Stimulated activated CD4-positive, alpha-beta T cell treated with anti-CD3 and anti-CD28 coated beads, TNF-alpha, amount 100 ng/mL, for 48 hours (primary cell): ENCODE results near the gene SGTA.
"Not testable (repeated sequence)": the region's sequence is repeated elsewhere in the genome, so short reads cannot be mapped to it uniquely, and the experiment has no call there.

Experiments used
- DNase-seq, 3 donors: peaks; one replicate each; pipeline ENCODE4 v3.0.0-alpha.2; 2020; ENCODE audit warnings: low read depth in 3 of 3

The SGTA gene

DNA sequence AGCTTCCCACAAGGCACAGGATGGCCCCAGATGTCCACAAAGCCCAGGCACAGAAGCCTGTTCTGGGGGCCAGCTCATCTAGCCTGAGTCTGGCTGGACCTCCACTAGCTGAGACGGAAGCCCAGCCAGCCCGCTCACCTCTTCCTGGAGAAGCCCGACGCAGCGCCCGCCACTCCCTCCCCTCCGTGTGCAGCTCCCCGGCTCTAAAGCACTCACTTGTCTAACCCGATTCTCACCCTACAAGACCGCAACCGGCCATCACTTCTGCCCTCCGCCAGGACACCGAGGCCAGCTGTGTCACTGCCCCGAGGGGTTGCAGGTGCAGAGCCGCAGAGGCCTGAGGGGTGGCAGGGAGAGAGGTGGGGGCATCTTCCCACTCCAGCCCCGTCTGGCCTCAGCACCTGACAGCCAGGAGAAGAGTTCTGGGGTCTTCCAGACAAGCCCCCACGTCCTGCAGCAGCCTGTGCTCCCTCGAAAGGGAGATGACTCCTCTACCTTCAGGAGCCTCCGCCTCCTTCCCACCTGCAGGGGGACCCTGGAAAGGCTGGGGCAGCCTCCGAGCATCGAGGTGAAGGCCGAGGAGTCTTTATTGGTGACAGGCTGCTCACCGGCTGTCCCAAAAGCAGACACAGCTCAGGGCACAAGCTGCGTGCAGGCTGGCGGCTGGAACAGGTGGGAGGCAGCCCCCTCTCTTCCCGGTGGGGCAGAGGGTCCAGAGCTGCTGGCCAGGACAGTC, 56.0 kb downstream of the SGTA start:
- no peak for DNase-seq

DNA sequence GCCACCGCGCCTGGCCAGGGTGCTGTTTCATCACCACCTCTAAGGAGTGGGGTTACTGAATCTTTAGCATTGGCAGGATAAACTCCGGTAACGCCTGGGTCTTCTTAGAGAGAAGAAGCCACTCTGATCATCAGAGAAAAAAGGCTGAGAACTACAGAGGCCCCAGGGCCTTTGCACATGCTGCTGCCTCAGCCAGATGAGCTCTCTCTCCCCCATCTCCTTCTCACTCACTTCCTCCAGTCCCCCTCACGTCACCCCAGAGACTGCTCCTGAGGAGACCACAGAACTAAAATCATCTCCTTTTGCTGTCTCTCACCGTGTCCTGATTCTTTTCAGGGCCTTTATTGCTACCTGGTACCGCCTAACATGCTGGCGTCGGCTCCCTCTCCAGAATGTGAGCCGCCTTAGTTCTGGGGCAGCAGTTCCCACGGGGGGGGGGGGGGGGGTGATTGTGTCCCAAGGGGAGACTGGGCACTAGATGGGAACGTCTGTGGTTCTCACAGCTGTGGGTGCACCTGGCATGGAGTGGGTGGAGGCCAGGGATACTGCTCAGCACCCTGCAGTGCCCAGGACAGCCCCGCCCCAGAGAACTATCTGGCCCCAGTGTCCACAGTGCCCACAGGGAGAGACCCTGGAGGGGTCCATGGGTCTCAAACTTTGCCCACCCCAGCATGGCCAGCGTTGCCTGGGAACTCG, 56.8 kb downstream of the SGTA start:
- DNase-seq, result no peak

DNA sequence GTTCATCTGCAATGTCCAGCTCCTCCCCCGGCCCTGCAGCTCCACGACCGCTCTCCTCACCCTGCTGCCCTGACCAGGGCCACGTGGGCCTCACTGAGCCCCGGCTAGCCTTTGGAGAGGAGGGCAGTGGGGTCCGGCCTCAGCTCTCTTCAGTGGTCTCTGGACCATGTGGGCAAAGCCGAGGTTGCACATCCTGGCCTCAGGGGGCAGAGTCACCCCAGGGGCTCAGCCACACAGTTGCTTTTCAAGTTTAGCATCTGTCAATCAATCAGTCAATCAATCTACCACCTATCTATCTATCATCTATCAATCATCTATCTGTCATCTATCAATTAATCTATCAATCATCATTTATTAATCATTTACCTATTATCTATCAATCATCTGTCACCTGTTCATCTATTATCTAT, 58.9 kb downstream of the SGTA start:
- no peak for DNase-seq

DNA sequence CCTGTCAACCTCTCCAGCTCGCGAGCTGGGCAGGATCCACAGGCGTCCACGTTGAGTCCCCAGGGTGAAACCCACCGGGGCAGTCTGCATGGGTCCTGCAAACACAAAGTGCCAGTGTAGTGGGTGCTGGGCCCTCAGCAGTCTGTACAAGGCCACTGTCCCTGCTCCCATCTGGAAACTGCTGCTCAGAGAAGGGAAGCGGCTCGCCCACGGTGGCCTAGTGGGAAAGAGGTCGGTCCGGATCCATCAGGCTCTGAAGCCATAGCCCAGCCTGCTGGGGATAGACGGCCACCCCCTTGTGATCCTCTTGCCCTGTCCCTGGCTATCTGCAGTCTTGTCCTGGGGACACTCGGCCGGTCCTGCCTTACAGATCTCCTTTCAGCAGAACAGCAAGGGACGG, 59.3 kb downstream of the SGTA start:
- DNase-seq, result no peak

DNA sequence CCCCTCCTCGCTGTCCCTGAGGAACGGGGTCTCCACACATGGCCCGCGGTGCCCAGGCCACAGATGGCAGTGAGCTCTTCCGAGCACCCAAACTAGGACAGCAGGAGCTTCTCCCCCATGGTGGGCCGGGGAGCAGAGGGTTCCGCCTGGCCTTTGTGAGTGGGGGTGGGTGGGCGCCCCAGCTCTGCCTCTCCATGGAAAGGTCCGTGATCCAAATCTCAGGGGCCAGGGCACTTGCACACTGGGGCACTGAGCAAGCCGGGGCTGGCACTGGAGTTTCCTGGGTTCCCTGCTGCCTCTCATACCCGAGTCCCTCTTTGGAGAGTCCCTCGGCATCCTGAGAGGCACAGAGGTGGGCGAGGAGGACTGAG, 59.7 kb downstream of the SGTA start:
- no peak for DNase-seq

GRCh38 chr19:2722541-2723344, 60.3 kb downstream of the SGTA start:
- no peak for DNase-seq

DNA sequence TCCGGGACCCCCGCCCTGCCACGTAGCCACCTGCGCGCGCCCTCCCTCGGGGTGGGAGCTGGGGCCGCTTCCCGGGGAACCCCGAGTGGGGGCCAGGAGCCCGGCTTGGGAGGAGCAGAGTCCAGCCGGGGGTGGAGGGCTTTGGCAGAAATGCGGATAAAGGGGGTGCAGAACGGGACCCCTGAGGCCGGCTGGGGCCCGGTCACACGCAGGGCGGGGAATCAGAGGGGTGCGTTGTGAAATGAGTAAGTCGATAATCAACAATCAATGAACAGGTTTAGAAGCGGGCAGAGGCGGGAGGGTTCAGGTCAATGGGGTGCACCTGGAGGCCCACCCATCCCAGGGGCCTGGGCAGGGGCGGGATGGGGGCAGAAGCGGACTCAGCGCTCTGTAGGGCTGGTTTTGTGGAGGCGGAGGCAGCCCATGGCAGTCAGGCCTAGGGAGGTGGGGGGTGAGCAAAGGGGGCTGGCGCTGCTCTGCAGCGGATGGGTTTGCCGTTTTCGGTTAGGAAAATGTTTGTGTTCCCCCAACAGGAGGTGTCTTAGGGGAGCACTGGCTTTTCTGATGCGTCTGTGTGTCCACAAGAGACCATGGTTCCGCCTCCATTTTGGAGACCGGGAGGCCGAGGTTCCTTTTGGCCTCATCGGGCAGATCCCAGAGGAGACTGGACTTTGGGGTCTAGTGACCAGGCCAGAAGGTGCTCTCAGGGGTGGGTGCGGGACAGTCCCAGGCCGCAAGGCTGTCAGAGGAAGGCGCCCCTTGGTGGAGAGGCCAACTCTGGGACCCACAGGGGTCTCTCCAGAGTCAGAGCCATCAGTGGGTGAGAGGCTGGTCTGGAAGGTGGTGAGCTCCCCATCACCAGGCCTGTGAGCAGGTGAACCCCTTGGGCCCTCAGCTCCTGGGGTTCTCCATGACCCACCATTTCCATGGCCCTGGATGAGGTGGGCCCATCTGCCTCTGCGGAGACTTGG, 61.2 kb downstream of the SGTA start:
- no peak for DNase-seq

DNA sequence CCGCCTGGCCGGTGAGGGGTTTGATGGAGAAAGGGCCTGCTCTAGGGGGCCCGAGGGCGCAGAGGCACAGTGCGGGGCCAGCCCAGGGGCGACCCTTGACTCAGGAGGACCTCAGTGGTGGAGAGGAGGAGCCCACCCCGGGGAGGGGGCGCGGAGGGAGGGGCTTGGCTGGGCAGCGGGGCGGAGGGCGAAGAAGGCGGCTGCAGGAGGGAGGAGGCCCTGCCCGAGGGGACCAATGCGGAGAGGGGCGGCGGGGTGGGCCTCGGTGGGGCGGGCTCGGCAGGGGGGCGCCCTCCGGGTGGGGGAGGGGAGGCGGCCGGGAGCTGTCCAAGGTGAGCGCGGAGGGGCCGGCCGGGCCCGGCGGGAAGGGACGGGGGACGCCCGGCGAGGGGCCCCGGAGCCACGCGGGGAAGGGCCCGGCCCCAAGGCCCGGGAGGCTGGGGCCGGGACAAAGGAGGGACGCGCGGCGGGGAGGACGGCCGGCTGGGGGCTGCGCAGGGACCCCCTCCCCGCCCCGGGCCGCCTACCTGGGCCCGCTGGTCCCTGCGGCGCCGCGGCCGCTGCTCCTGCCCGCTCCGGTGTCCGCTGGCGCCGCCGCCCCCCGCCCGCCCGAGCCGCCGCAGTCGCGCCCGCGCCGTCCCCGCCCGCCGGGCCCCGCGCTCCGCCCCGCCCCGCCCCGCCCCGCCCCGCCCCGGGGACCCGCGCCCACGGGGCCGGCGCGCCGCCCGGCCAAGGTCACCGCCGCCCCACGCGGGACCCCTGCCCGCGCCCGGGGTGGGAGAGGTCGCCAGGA, 62.1 kb downstream of the SGTA start, which contains the start of gene DIRAS1:
Gene DIRAS1, minus strand, starts transcription at position 596 of the 793 bp plus-strand sequence. CDS start 3,566 bp downstream, outside the sequence.
- DNase-seq, result no peak

DNA sequence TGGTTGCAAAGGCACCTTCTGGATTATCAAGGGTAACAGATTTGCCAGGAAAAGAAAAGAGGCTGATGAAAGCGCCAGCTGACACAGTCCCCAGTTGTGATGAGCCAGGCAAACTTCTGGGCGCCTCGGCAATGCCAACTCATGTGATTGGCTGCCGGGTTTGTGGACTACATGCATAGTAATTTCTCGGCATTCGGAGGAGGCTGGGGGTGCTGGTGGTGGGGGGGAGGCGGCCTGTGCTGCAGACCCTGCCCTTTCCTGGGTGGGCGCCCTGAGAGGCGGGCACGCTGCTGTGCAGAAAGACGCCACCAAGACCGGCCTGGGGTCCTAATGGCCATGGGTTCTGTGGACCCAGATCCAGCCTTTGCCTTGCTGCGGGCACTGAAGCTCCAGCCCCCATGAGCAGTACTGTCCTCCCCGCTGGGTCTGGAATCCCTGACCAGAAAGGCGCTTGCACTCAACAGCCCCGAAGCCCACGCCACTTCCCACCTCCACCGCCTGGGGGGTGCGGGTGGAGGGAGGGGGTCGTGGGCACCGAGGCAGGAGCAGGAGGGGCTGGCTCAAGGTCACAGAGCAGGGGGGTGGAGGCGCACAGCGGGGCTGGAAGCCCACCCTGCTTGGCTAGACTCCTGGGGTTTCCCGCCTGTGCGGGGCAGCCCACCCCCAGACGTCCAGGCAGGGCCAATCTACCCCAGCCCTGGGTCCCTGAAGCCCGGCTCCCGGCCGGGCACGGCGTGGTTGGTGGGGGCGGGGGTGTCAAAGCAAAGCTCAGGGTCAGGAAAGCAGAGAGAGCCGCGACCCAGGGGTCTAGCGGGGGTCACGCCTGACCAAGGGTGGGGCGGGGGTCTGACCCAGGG, 62.9 kb downstream of the SGTA start:
- DNase-seq, result no peak

DNA sequence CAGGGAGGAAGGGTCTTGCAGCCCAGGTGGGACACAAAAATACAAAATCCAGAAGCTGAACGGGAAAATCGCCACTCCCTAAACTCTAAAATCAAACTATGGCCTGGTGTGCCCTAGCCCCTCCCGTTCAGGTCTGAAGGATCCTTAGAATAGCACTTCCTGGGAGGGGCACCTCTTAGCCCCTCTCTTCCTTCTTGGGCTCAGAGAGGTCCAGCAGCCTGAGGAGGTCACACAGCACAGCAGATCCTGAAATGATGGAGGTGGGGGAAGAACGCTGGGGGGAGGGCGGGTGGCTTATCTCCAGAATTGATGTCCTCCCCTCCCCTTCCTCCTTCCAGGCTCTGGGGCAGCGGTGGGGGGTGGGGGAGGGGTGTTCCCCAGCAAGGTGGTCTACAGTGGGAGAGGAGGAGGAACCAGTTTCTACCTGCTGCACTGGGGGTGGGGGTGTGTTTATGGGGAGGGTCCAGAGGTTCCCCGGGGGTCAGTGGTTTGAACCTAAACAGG, 63.8 kb downstream of the SGTA start:
- no peak for DNase-seq

DNA sequence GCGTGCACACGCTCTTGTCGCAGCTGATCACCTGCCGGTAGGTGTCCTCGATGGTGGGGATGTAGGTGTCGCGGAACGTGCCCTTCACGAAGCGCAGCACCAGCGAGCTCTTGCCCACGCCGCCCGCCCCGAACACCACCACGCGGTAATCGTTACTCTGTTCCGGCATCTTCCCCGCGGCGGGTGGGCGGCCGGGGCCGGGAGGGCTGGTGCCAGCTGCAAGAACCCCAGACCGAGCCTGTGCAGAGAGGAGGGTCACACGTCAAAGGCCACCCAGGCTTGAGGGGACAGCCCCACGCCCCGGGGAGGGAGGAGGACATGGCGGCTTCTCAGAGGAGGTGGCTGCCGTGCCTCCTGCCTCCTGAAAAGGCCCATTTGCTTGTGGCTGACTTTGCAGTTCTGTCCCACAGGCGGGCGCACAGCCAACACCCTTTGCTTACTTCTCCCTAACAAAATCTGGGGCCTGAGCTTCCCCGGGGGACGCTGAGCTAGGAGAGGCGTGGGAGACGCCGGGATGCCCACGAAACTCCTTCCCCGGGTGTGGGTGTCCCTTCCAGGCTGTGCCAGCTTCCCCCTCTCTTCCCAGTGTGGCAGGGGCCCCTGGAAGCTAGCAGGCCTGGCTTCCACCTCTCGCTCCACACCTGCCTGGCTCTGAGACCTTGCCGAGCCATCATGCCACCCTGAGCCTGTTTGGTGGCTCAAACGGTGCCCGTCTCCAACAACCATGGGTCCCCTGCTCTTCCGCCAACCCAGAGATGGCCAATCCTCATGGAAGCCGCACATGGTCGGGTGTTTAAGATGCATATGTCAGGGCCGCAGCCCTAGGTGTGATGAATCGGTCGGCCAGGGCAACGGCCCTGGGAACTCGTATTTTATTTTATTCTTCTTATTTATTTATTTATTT, 65.2 kb downstream of the SGTA start:
- no peak for DNase-seq

DNA sequence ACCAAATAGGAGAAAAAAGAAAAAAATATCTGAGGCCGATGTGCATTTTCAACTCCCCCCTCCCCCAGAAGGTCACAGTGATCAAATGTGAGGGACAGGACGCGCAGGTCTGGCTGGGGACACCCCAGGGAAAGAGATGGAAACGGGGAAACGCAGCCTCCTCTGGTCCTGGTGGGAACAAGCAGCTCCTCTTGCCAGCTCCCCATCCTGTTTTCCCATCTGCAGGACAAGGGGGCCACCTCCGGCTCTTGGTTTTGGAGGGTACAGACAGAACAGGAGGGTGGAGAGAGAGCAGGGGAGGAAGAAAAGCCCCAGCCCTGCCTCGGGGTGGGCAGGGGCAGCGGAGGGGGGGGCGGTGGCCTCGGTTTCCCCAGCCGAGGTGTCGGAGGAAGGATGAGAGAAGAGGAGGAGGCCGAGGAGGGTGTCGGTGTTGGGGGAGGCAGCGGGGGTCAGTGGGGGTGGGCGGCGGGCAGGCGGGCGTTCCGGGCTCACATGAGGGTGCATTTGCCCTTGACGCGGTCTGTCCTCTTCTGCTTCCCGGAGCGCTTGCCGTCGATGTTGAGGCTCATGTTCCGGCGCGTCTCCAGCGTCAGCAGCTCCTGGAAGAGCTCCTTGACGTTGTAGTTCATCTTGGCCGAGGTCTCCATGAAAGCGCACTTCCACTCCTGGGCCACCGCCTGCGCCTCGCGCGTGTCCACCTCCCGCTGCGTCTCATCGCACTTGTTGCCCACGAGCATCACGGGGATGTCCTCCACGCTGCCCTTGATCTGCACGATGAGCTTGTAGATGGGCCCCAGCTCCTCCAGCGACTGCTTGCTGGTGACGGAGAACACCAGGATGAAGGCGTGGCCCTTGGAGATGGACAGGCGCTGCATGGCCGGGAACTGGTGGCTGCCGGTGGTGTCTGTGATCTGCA, 66.1 kb downstream of the SGTA start:
- DNase-seq, result no peak

DNA sequence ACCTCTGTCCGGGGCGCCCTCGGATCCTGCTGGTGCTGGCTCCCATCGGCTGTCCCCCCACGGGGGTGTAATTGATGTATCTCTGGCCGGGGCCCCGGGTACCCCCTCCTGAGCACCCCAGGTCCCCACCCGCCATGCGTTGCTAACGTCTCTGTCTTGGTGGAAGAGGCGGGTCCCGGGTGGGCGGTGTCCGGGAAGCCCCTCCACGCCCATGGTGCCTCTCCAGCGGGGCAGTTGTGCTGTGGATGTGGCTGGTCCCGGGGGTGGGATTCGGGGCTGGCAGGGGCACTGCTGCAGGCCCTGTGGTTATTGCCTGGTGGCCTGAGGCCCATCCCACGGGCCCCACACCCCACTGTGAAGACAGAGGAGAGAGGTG, 66.8 kb downstream of the SGTA start:
- DNase-seq, result no peak

DNA sequence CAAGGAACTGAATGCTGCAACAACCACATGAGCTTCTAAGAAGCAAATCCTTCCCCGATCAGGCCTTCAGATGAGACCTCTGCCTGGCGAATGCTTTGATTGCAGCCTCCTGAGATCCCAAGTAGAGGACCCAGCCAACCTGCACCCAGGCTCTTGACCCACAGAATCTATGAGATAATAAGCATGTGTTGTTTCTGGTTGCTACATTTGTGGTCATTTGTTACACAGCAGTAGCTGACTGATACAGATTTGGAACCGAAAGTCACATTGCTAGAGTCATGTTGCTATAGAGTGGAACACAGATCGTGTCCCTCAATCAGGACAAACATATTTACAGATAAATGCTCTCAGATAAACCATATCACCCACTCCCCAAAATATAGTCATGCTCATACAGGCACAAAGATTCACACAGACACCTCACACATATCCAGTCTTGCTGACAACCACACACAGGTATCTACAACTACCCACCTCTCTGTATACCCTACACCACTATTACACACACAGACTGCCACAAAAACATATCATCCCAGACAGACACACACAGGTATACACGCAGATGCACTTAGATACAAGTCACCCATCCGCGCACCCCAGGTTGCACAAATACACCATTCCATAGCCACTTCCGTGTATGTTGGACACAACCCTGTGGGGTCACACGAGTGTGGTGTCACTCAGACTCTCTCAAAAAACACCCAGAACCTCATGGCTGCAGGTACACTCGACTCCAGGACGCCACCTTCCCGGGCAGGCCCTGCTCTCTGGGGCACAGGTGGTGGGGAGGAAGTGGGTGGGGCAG, 67.4 kb downstream of the SGTA start:
- no peak for DNase-seq

DNA sequence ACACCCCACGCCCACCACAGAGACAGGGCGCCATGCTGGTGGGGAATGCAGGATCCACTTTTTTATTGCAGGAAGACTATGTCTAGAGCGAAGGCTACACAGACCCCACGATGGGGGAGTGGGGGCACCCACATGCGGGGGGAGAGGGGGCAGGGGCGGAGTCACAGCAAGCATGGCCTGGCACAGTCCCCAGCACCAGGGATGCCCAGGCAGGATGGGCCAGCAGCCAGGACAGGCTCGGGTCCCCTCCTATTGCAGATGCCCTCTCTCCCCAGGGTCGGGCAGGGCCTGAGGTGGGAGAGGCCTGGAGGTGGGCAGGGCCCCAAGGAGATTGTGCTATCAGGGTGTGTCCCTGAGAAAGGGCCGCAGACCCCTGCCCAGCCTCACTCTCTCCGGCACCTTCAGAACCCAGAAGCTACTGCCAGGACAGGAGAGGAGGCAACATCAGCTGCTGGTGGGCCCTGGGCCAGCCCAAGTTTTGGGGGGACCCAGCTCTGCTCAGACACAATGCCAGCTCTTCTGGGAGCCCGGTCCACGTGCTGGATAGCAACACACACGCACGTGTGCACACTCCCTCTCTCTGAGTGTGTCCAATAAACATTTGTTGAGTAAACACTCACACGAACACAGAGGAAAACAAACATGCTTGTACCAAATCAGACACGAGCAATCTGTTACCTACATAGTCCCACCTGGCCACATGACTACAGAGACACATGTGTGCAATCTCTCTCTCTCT, 68.4 kb downstream of the SGTA start:
- no peak for DNase-seq

GRCh38 chr19:2714102-2714501, 69.0 kb downstream of the SGTA start:
- DNase-seq, result not testable (repeated sequence)
